WTC11 (cell line): ENCODE results near the gene USP37. TPM values are rescaled to one million over a fixed set of nuclear protein-coding genes. Genes with fewer than 3 reads are reported as not detected.
A peak's percentile ranks its signal among the peaks of the same experiment; 100 is the strongest.

ENCODE experiments used
- ATAC-seq: fragments of 200-7000 bp; cut with Tn5 transposase; 2 replicates; pipeline ENCODE4 v1.10.0; 2021; ENCODE audit warnings: mild to moderate bottlenecking, moderate library complexity
- CTCF ChIA-PET: fragments of 300-600 bp; sonication (Branson Sonifier 250); formaldehyde crosslinking; loops from one replicate; lab custom pipeline; 2021; ENCODE audit warnings: antibody characterized with exemption; lab: Charles Lee
- POLR2A ChIA-PET: fragments of 350-600 bp; sonication (Branson Sonifier 250); formaldehyde crosslinking; loops from one replicate; lab custom pipeline; 2021; ENCODE audit warnings: antibody characterized with exemption; lab: Charles Lee
- DNase-seq: peaks from one replicate; pipeline ENCODE4 v3.0.0; 2021; ENCODE audit warnings: low spot score
- H3K27ac Mint-ChIP-seq: 2 replicates; pipeline ENCODE4 v1.8.0; 2021; ENCODE audit warnings: mixed read lengths
- H3K27me3 Mint-ChIP-seq: 2 replicates; pipeline ENCODE4 v1.8.0; 2021; ENCODE audit warnings: low read depth, mild to moderate bottlenecking, moderate library complexity, mixed read lengths
- H3K36me3 Mint-ChIP-seq: 2 replicates; pipeline ENCODE4 v1.8.0; 2021; ENCODE audit warnings: mixed read lengths
- H3K4me1 Mint-ChIP-seq: 2 replicates; pipeline ENCODE4 v1.8.0; 2022; ENCODE audit warnings: mixed read lengths
- H3K4me3 Mint-ChIP-seq: 2 replicates; pipeline ENCODE4 v1.8.0; 2021; ENCODE audit warnings: mild to moderate bottlenecking, moderate library complexity, mixed read lengths
- H3K9me3 Mint-ChIP-seq: 2 replicates; pipeline ENCODE4 v1.8.0; 2021; ENCODE audit warnings: mixed read lengths
- ETV6 ChIP-seq: sonication (generic); formaldehyde crosslinking; IDR thresholded peaks from 2 replicates; pipeline ENCODE4 v1.8.1; 2022; ENCODE audit warnings: mild to moderate bottlenecking, missing genetic modification reagents
- FOXP1 ChIP-seq: sonication (generic); formaldehyde crosslinking; IDR thresholded peaks from 2 replicates; pipeline ENCODE4 v1.8.0; 2022; ENCODE audit warnings: missing genetic modification reagents, mild to moderate bottlenecking, moderate library complexity, borderline replicate concordance
- GABPB1 ChIP-seq: sonication (generic); formaldehyde crosslinking; IDR thresholded peaks from 2 replicates; pipeline ENCODE4 v1.8.1; 2023; ENCODE audit warnings: mild to moderate bottlenecking, missing genetic modification reagents
- HMGA2 ChIP-seq: fragments of 250-450 bp; sonication (Bioruptor Pico); IDR thresholded peaks from 2 replicates; pipeline ENCODE4 v1.4.0; 2021; ENCODE audit warnings: mild to moderate bottlenecking, moderate library complexity
- NFATC4 ChIP-seq: fragments of 250-450 bp; sonication (Bioruptor Pico); IDR thresholded peaks from 2 replicates; pipeline ENCODE4 v1.9.0; 2021; ENCODE audit warnings: mild to moderate bottlenecking
- NFE2L1 ChIP-seq: sonication (generic); formaldehyde crosslinking; IDR thresholded peaks from 2 replicates; pipeline ENCODE4 v1.8.1; 2023; ENCODE audit warnings: missing genetic modification reagents
- NR2C2 ChIP-seq: sonication (generic); formaldehyde crosslinking; IDR thresholded peaks from 2 replicates; pipeline ENCODE4 v1.8.0; 2022; ENCODE audit warnings: mild to moderate bottlenecking, missing genetic modification reagents
- NR3C1 ChIP-seq: sonication (generic); formaldehyde crosslinking; conservative IDR thresholded peaks from 2 replicates; pipeline ENCODE4 v1.8.1; 2023; ENCODE audit warnings: low read depth, mild to moderate bottlenecking, missing genetic modification reagents
- RELA ChIP-seq: sonication (generic); formaldehyde crosslinking; IDR thresholded peaks from 2 replicates; pipeline ENCODE4 v1.8.1; 2022; ENCODE audit warnings: missing genetic modification reagents, mild to moderate bottlenecking, borderline replicate concordance
- SP1 ChIP-seq: sonication (generic); formaldehyde crosslinking; conservative IDR thresholded peaks from 2 replicates; pipeline ENCODE4 v1.8.1; 2022; ENCODE audit warnings: missing genetic modification reagents
- ZNF396 ChIP-seq: fragments of 250-450 bp; sonication (Bioruptor Pico); IDR thresholded peaks from 2 replicates; pipeline ENCODE4 v1.8.0; 2021; ENCODE audit warnings: mild to moderate bottlenecking, moderate library complexity, borderline replicate concordance
- ZNF423 ChIP-seq: fragments of 250-450 bp; sonication (Bioruptor Pico); IDR thresholded peaks from 2 replicates; pipeline ENCODE4 v2.1.2; 2022; ENCODE audit warnings: mild to moderate bottlenecking, moderate library complexity
- total RNA-seq: library from RNA; stranded (reverse); gene quantifications from 3 replicates; pipeline ENCODE4 v1.2.3, GENCODE V29; 2021
- TF ChIP-seq, protein P1 (sequence below): sonication (generic); formaldehyde crosslinking; IDR thresholded peaks from 2 replicates; pipeline ENCODE4 v1.8.0; 2022; ENCODE audit warnings: mild to moderate bottlenecking, missing genetic modification reagents
- TF ChIP-seq, protein P2 (sequence below): sonication (generic); formaldehyde crosslinking; IDR thresholded peaks from 2 replicates; pipeline ENCODE4 v1.8.0; 2022; ENCODE audit warnings: mild to moderate bottlenecking, missing genetic modification reagents
- TF ChIP-seq, protein P3 (sequence below): sonication (generic); formaldehyde crosslinking; IDR thresholded peaks from 2 replicates; pipeline ENCODE4 v1.8.1; 2022; ENCODE audit warnings: low read depth, missing genetic modification reagents, borderline replicate concordance
- TF ChIP-seq, protein P4 (sequence below): sonication (generic); formaldehyde crosslinking; IDR thresholded peaks from 2 replicates; pipeline ENCODE4 v1.8.1; 2023; ENCODE audit warnings: mild to moderate bottlenecking, missing genetic modification reagents, moderate library complexity
- TF ChIP-seq, protein P5 (sequence below): fragments of 250-450 bp; sonication (Bioruptor Pico); IDR thresholded peaks from 2 replicates; pipeline ENCODE4 v1.9.0; 2021; ENCODE audit warnings: moderate library complexity, mild to moderate bottlenecking, inconsistent platforms, borderline replicate concordance

Gene USP37
- total RNA-seq, 1 experiment from 2014 or later, result 21.6 TPM

GRCh38 chr2:218445602-218446001 is 122.5 kb downstream of the USP37 start (continued):
- no peak for TF ChIP-seq SP1 (CRISPR knock-in tag)
- TF ChIP-seq, protein P1, sequence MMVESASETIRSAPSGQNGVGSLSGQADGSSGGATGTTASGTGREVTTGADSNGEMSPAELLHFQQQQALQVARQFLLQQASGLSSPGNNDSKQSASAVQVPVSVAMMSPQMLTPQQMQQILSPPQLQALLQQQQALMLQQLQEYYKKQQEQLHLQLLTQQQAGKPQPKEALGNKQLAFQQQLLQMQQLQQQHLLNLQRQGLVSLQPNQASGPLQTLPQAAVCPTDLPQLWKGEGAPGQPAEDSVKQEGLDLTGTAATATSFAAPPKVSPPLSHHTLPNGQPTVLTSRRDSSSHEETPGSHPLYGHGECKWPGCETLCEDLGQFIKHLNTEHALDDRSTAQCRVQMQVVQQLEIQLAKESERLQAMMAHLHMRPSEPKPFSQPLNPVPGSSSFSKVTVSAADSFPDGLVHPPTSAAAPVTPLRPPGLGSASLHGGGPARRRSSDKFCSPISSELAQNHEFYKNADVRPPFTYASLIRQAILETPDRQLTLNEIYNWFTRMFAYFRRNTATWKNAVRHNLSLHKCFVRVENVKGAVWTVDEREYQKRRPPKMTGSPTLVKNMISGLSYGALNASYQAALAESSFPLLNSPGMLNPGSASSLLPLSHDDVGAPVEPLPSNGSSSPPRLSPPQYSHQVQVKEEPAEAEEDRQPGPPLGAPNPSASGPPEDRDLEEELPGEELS (CRISPR knock-in tag), result no peak
- no peak for TF ChIP-seq FOXP1 (CRISPR knock-in tag)
- TF ChIP-seq, protein P2, sequence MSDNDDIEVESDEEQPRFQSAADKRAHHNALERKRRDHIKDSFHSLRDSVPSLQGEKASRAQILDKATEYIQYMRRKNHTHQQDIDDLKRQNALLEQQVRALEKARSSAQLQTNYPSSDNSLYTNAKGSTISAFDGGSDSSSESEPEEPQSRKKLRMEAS (CRISPR knock-in tag), result no peak
- TF ChIP-seq NR2C2, result no peak
- no peak for TF ChIP-seq NFATC4
- no peak for TF ChIP-seq RELA (CRISPR knock-in tag)
- TF ChIP-seq, protein P3, sequence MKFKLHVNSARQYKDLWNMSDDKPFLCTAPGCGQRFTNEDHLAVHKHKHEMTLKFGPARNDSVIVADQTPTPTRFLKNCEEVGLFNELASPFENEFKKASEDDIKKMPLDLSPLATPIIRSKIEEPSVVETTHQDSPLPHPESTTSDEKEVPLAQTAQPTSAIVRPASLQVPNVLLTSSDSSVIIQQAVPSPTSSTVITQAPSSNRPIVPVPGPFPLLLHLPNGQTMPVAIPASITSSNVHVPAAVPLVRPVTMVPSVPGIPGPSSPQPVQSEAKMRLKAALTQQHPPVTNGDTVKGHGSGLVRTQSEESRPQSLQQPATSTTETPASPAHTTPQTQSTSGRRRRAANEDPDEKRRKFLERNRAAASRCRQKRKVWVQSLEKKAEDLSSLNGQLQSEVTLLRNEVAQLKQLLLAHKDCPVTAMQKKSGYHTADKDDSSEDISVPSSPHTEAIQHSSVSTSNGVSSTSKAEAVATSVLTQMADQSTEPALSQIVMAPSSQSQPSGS (CRISPR knock-in tag), result no peak
- TF ChIP-seq, protein P4, sequence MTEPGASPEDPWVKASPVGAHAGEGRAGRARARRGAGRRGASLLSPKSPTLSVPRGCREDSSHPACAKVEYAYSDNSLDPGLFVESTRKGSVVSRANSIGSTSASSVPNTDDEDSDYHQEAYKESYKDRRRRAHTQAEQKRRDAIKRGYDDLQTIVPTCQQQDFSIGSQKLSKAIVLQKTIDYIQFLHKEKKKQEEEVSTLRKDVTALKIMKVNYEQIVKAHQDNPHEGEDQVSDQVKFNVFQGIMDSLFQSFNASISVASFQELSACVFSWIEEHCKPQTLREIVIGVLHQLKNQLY, result no peak

DNA sequence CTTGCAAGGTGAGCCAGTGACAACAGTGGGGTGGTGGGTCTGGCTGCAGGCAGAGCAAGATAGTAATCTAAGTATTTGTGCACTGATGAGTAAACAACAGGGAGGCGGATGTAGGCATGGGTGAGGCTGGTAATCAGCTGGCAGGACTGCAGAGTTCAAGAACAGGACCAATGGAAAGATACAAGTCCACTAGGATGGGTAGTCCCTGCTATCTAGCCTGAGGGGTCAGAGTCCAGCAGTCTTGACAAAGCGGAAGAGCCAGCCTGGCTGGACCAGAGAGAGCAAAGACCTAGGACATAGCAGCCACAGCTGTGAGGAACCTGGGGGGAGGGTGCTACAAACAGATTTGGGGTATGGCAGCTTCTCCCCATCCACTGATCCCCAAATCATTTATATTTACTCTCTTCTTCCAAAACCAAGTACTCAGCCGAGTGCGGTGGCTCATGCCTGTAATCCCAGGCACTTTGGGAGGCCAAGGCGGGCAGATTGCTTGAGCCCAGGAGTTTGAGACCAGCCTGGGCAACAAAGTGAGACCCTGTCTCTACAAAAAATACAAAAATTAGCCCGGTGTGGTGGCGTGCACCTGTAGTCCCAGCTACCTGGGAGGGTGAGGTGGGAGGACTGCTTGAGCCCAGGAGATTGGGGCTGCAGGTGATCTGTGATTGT is 123.3 kb downstream of the USP37 start:
- H3K27me3 Mint-ChIP-seq, result no peaks in the 10 kb centered on the region
- H3K9me3 Mint-ChIP-seq, result no peaks in the 10 kb centered on the region
- H3K4me3 Mint-ChIP-seq, result no peak overlapping the region
- ChIA-PET POLR2A (no interaction called here), CTCF (no interaction called here)
- H3K4me1 Mint-ChIP-seq, result no peaks in the 10 kb centered on the region
- no peak for DNase-seq
- TF ChIP-seq NR3C1 (CRISPR knock-in tag), result no peak
- TF ChIP-seq NFE2L1, result no peak
- TF ChIP-seq GABPB1 (CRISPR knock-in tag), result peak; percentile 77
- no peak for TF ChIP-seq HMGA2 (CRISPR knock-in tag)
- no peak for TF ChIP-seq ETV6 (CRISPR knock-in tag)
- no peak for TF ChIP-seq ZNF423 (CRISPR knock-in tag)
- TF ChIP-seq ZNF396, result no peak
- no peak for TF ChIP-seq FOXP1 (CRISPR knock-in tag)
- H3K36me3 Mint-ChIP-seq, result peaks cover 9% of the 10 kb centered on the region; the same call in 1 of the 2 replicates
- no peak for ATAC-seq
- H3K27ac Mint-ChIP-seq, result peak overlapping the region; percentile 47

- ChIA-PET POLR2A (no interaction called here), CTCF (interaction anchor here (0.6 kb wide), 2 partner anchors 131 to 146 kb away, joined by 3 to 5 read pairs; no protein-coding TSS in a partner anchor)
- no peaks in the 10 kb centered on the region for H3K9me3 Mint-ChIP-seq
- H3K4me1 Mint-ChIP-seq, result no peaks in the 10 kb centered on the region
- H3K36me3 Mint-ChIP-seq, result no peaks in the 10 kb centered on the region
- DNase-seq (no peak), ATAC-seq (no peak)
- H3K27me3 Mint-ChIP-seq, result no peaks in the 10 kb centered on the region
- TF ChIP-seq, protein P5, sequence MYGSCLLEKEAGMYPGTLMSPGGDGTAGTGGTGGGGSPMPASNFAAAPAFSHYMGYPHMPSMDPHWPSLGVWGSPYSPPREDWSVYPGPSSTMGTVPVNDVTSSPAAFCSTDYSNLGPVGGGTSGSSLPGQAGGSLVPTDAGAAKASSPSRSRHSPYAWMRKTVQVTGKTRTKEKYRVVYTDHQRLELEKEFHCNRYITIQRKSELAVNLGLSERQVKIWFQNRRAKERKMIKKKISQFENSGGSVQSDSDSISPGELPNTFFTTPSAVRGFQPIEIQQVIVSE (CRISPR knock-in tag), result no peak
- H3K4me3 Mint-ChIP-seq, result no peak overlapping the region
- no peak overlapping the region; the same call in 1 of the 2 replicates for H3K27ac Mint-ChIP-seq
Measured at GRCh38 chr2:218438596-218438995, 129.6 kb downstream of the USP37 start.
